Heart right ventricle (tissue), 16 donors: ENCODE measurements around the gene NAT9. TPM values are rescaled to one million over a fixed set of nuclear protein-coding genes. Genes with fewer than 3 reads are reported as not detected.

Experiments
- ATAC-seq, 8 donors: fragments of 200-7000 bp; cut with Tn5 transposase; one replicate each; pipeline ENCODE4 v1.9.1; 2020; ENCODE audit warnings: mild to moderate bottlenecking in 8 of 8, moderate library complexity in 8 of 8, moderate number of reproducible peaks in 1 of 8
- DNase-seq, 2 donors: peaks; one replicate each; pipeline ENCODE4 v3.0.0-alpha.2; 2020
- H3K27ac ChIP-seq, 10 donors: fragments of 200-600 bp; sonication (generic) in 2 of 10; one replicate each; pipeline versions ENCODE4 v1.5.0 to v1.8.0; 2020 to 2022; ENCODE audit warnings: mild to moderate bottlenecking in 3 of 10
- H3K27me3 ChIP-seq, 7 donors: fragments of 200-600 bp; one replicate each; pipeline ENCODE4 v1.8.0; 2021 to 2022; ENCODE audit warnings: mild to moderate bottlenecking in 2 of 7
- H3K36me3 ChIP-seq, 9 donors: fragments of 200-600 bp; sonication (generic) in 1 of 9; one replicate each; pipeline versions ENCODE4 v1.5.0 to v1.8.0; 2020 to 2022; ENCODE audit warnings: mild to moderate bottlenecking in 2 of 9
- H3K4me1 ChIP-seq, 9 donors: fragments of 200-600 bp; sonication (generic) in 1 of 9; one replicate each; pipeline versions ENCODE4 v1.5.0 to v1.8.0; 2020 to 2022; ENCODE audit warnings: mild to moderate bottlenecking in 4 of 9
- H3K4me3 ChIP-seq, 10 donors: fragments of 200-600 bp; sonication (generic) in 2 of 10; one replicate each; pipeline versions ENCODE4 v1.5.0 to v1.8.0; 2020 to 2022; ENCODE audit warnings: mild to moderate bottlenecking in 7 of 10, moderate library complexity in 2 of 10
- H3K9me3 ChIP-seq, 11 donors: fragments of 200-600 bp in 10 of 11; sonication (generic) in 2 of 11; one replicate each; pipeline versions ENCODE4 v1.5.0 to v1.8.0; 2013 to 2022; ENCODE audit warnings: mild to moderate bottlenecking in 2 of 11, control low read depth in 1 of 11, moderate library complexity in 1 of 11
- WGBS, 2 donors: extraction: QIAGEN DNeasy Blood & Tissue Kit; methylation state at CpG; one replicate each; pipeline ENCODE4 v1.1.7; 2013; ENCODE audit warnings: inconsistent platforms in 1 of 2; 5-methylcytosine and 5-hydroxymethylcytosine counted together
- intact Hi-C, 10 donors: fragments of 100-400 bp; cut with DNase I; formaldehyde crosslinking; loops; one replicate each; pipeline versions ENCODE4 v1.11.1 to v1.14.2; 2022
- polyA plus RNA-seq, 2 donors: library from polyadenylated mRNA; stranded (reverse); fragments of 200-250 nt; gene quantifications; one replicate each; pipeline ENCODE4 v1.2.3, GENCODE V29; 2013
- total RNA-seq, 10 donors: library from RNA; stranded (reverse); fragmentation: NEBNext Ultra II Directional in 3 of 10; extraction: Animal tissue kit (Norgen Biotek cat#: 25700) in 3 of 10; gene quantifications; one replicate each; pipeline versions ENCODE4 v1.2.1 to v1.2.4, GENCODE V29; 2021 to 2023
- TF ChIP-seq, protein P1 (sequence below), 9 donors: fragments of 200-600 bp; sonication (generic) in 2 of 9; IDR thresholded peaks; one replicate each; pipeline versions ENCODE4 v1.5.0 to v1.8.0; 2021 to 2022; ENCODE audit warnings: antibody characterized with exemption in 9 of 9, mild to moderate bottlenecking in 5 of 9, moderate library complexity in 1 of 9
- donor health status: Arrhythmogenic right ventricular cardiomyopathy.
- donor health status: ischemic (EF 13 %, LVEDD 7.1; RV severe dilation, severe dysfunction).
- donor health status: healthy with polysubstance abuse.
- donor health status: DM: no; HTN: yes; CAD: no.
- donor health status: DM: no; HTN: no; CAD: no.
- donor health status: ischemic (EF 25% LVEDD 6.9; RV normal size, moderate dysfunction).
- donor health status: ischemic (EF 25% LVEDD 5.7; RV mildly dilated, moderate dysfunction).
- donor health status: healthy.
- donor health status: DM: yes; HTN: yes; CAD: no.
- donor health status: Ischemic cardiomyopathy.
- donor health status: ischemic (EF 35%, LVEDD 5.7; RV mildly dilated, moderate dysfunction).
- donor health status: nonischemic (EF 11% LVEDD 7.7; RV severe dilation, severe dysfunction).
- donor health status: DM: yes; HTN: yes; CAD: no.
- donor health status: PGD.
- donor health status: ischemic (EF 29% LVEDD 5.4; RV normal size, mild dysfunction).
- donor health status: nonischemic (EF 23%, LVEDD 6.1; RV moderate dilation, normal function).

Gene NAT9
- total and polyA plus RNA-seq, 12 donors, result 10.6 to 42.9 (median 17.1) TPM

DNA sequence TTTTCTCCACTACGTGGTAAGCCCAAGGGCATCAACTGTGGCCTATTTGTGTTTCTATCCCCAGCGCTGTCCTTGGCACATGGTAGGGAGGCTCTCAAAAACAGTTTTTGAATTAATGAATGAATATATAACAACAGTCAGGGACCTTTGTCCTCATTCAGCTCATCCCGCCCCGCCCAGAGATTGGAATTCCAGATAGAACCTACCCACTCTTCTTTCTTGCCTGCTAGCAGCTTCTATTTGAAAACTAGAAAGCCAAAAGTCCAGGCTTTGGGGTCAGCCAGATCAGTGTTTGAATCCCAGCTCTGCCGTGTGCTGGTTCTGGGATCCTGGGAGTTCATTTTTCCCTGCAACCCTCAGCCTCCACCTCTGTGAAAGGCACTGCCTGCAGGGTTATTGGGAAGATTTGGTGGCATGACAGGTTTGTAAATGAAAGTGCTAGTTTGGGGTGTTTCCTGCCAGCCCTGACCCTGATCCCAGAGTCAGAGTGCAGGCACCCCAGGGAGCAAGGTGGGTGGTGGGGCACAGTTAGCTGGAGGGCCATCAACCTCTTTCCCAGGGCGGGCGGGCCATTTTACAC, 23.2 kb downstream of the NAT9 start:
- WGBS, 2 donors, result 90 to 92% methylated on average over 7 of the region's 7 CpGs
- Histone ChIP-seq H3K4me1 (peaks cover 14 to 73% (median 45%) of the 10 kb centered on the region in 9 donors), H3K27me3 (no peaks in the 10 kb centered on the region), H3K36me3 (peaks cover 0 to 9% (median 0%) of the 10 kb centered on the region in 9 donors), H3K9me3 (no peaks in the 10 kb centered on the region), H3K4me3 (no peak overlapping the region), H3K27ac (no peak overlapping the region)
- TF ChIP-seq, protein P1, sequence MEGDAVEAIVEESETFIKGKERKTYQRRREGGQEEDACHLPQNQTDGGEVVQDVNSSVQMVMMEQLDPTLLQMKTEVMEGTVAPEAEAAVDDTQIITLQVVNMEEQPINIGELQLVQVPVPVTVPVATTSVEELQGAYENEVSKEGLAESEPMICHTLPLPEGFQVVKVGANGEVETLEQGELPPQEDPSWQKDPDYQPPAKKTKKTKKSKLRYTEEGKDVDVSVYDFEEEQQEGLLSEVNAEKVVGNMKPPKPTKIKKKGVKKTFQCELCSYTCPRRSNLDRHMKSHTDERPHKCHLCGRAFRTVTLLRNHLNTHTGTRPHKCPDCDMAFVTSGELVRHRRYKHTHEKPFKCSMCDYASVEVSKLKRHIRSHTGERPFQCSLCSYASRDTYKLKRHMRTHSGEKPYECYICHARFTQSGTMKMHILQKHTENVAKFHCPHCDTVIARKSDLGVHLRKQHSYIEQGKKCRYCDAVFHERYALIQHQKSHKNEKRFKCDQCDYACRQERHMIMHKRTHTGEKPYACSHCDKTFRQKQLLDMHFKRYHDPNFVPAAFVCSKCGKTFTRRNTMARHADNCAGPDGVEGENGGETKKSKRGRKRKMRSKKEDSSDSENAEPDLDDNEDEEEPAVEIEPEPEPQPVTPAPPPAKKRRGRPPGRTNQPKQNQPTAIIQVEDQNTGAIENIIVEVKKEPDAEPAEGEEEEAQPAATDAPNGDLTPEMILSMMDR (IDR thresholded peaks at IDR 0.05), result no peak
- intact Hi-C loops, result no loop called here
- ATAC-seq (no peak), DNase-seq (no peak)

DNA sequence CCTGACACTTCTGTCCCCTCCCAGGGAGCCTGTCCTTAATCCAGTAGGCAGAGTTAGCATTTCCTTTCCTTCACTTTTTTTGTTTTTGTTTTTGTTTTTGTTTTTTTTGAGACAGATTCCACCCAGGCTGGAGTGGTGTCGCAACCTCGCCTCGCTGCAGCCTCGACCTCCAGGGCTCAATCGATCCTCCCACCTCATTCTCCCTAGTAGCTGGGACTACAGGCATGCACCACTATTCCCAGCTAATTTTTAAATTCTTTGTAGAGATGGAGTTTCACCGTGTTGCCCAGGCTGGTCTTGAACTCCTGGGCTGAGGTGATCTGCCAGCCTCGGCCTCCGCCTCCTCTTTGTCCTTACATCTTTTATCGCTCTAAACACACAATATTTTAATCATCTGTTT, 23.7 kb downstream of the NAT9 start:
- Histone ChIP-seq H3K27me3 (no peaks in the 10 kb centered on the region), H3K27ac (peak overlapping the region in 1 of 10 donors; percentile 77), H3K4me1 (peaks cover 14 to 73% (median 45%) of the 10 kb centered on the region in 9 donors), H3K36me3 (peaks cover 0 to 9% (median 0%) of the 10 kb centered on the region in 9 donors), H3K9me3 (no peaks in the 10 kb centered on the region), H3K4me3 (peak overlapping the region in 1 of 10 donors; percentile 95)
- intact Hi-C loops, result no loop called here
- WGBS, 2 donors, result 88 to 90% methylated on average over 9 of the region's 9 CpGs
- no peak for DNase-seq
- TF ChIP-seq, protein P1 (IDR thresholded peaks at IDR 0.05), result no peak
- ATAC-seq, result no peak

DNA sequence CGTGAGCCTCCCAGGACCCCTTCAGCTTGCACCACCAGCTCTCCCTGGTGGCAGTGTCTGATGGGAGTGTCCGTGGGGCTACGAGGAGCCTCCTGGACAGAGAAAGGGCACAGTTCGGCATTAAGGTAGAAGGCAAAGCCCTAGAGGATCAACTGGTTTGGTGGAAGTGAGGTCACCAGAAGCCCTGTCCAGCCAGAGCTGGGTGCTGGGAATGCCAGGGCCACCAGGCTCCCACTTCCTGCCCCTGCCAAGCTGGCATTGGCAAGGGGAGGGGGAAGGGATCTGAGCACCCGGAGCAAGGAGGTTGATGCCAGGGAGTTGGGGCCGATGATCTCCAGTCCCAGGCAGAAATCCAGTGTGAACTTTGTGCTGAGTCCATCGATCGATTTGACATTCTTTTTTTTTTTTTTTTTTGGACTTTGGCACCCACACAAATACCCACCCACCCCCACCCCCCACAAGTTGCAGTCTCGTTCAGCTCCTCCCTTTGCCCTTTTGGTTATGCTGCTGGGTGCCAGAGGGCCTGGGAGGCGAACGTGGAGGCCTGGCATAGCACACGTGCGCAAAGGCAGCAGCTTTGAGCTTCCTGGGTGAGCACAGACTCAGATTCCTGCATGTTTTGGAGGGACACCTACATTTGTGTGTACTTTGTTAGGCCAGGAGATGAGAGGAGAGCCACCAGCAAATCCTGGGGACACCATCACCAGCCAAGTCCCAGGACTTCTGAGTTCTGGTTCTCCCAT, 25.6 kb downstream of the NAT9 start:
- DNase-seq (no peak), ATAC-seq (peak in 3 of 8 donors; percentile 12 to 24 (median 13))
- H3K4me3 ChIP-seq, result peak overlapping the region in 9 of 10 donors; percentile 81 to 95 (median 88)
- TF ChIP-seq, protein P1 (IDR thresholded peaks at IDR 0.05), result no peak
- WGBS, 2 donors, result 63 to 81% methylated on average over 13 of the region's 13 CpGs
- peaks cover 0 to 9% (median 0%) of the 10 kb centered on the region in 9 donors for H3K36me3 ChIP-seq
- intact Hi-C loops, result no loop called here
- no peaks in the 10 kb centered on the region for H3K9me3 ChIP-seq
- H3K4me1 ChIP-seq, result peaks cover 7 to 71% (median 36%) of the 10 kb centered on the region in 9 donors
- H3K27ac ChIP-seq, result peak overlapping the region in 8 of 10 donors; percentile 57 to 92 (median 84)
- no peaks in the 10 kb centered on the region for H3K27me3 ChIP-seq

DNA sequence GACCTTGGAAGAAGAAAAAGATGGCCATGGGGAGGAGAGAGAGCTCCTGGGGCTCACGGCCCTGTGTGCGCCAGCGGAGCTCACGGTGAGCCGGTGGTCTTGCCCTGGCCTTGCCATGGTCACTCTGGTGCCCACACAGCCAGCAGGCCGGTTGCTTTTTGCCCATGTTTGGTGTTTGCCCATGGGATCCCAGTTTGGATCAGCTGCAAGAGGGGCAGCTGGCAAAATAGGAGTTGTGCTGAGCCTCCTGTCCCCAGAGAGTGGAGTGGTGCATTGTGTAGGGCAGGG, 26.2 kb downstream of the NAT9 start:
- WGBS, 2 donors, result 70 to 83% methylated on average over 6 of the region's 6 CpGs
- Histone ChIP-seq H3K27me3 (no peaks in the 10 kb centered on the region), H3K27ac (peak overlapping the region in 8 of 10 donors; percentile 57 to 92 (median 84)), H3K4me3 (peak overlapping the region; percentile 68 to 95 (median 88)), H3K4me1 (peaks cover 7 to 76% (median 40%) of the 10 kb centered on the region in 9 donors), H3K9me3 (no peaks in the 10 kb centered on the region), H3K36me3 (peaks cover 0 to 8% (median 0%) of the 10 kb centered on the region in 9 donors)
- peak in 1 of 8 donors; percentile 1 for ATAC-seq
- intact Hi-C loops, result no loop called here
- no peak for DNase-seq
- TF ChIP-seq, protein P1 (IDR thresholded peaks at IDR 0.05), result no peak
